Lower leg skin (tissue), 3 donors: ENCODE measurements around the gene KCNIP4.

Experiments used
- POLR2A ChIP-seq, 2 donors: fragments of 450-650 bp; IDR thresholded peaks; one replicate each; pipeline ENCODE4 v1.6.1; 2016 to 2017; ENCODE audit warnings: antibody characterized with exemption in 2 of 2, mild to moderate bottlenecking in 1 of 2, moderate library complexity in 1 of 2
- TF ChIP-seq, protein P1 (sequence below), 3 donors: fragments of 450-650 bp; IDR thresholded peaks; one replicate each; pipeline ENCODE4 v1.5.1; 2016; ENCODE audit warnings: antibody characterized with exemption in 3 of 3, mild to moderate bottlenecking in 3 of 3, moderate library complexity in 2 of 3

DNA sequence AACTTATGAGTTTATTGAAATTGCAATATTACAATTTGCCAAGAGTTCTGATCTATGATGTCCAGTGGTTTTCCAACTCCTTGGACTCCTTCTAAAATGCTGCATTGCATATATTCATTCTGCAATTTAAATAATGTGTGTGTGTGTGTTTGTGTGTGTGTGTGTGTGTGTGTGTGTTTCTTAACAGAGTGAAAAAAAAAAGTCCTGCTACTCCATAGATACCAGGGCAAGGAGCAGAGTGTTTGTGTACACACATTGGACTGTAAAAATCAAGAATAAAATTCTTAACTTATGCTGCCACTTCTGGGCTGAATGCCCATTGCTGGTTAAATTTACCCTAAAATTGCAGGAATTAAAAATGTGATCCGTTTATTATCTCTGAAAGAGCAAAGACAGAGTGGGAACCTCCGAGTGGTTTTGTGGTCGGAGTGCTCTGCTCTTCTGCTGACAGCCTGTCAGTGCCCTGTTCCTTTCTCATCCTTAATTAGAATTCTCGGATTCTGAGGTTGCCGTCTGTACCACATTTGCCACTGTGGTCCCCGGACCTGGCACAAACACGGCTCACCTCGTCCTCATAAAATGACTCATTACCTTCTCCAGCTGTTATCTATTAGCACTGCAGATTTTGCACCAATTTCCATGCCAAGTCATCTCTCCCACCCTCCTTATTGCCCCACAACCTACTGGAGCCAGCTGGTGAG lies 355.5 kb downstream of the KCNIP4 start:
- TF ChIP-seq, protein P1, sequence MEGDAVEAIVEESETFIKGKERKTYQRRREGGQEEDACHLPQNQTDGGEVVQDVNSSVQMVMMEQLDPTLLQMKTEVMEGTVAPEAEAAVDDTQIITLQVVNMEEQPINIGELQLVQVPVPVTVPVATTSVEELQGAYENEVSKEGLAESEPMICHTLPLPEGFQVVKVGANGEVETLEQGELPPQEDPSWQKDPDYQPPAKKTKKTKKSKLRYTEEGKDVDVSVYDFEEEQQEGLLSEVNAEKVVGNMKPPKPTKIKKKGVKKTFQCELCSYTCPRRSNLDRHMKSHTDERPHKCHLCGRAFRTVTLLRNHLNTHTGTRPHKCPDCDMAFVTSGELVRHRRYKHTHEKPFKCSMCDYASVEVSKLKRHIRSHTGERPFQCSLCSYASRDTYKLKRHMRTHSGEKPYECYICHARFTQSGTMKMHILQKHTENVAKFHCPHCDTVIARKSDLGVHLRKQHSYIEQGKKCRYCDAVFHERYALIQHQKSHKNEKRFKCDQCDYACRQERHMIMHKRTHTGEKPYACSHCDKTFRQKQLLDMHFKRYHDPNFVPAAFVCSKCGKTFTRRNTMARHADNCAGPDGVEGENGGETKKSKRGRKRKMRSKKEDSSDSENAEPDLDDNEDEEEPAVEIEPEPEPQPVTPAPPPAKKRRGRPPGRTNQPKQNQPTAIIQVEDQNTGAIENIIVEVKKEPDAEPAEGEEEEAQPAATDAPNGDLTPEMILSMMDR (IDR thresholded peaks at IDR 0.05): no peak
- no peak for TF ChIP-seq POLR2A (IDR thresholded peaks at IDR 0.05)
